ENCODE measurements around the gene SGO2. TPM values are rescaled to one million over a fixed set of nuclear protein-coding genes. Genes with fewer than 3 reads are reported as not detected.

SGO2 gene
- 10 to 100 TPM in 1 of 4 donors, 1 to 10 TPM in 3; 2.2 to 10.7 (median 5.6) TPM for total RNA-seq

GRCh38 chr2:200525882-200526651 lies at the start of gene SGO2:
SGO2 (plus strand) TSS chr2:200526207; CDS start chr2:200532976, 6,769 bp downstream.
- Histone ChIP-seq H3K36me3 (no peaks in the 10 kb centered on the region), H3K4me1 (peaks cover 0 to 20% (median 7%) of the 10 kb centered on the region in 3 donors), H3K27me3 (peaks cover 0 to 9% (median 0%) of the 10 kb centered on the region in 4 donors), H3K27ac (peak within 1 kb of the TSS; percentile 40 to 78 (median 64)), H3K9me3 (no peaks in the 10 kb centered on the region), H3K4me3 (peak within 1 kb of the TSS; percentile 48 to 87 (median 80))
- 0 to 1% methylated on average over 31 to 53 of the region's 56 CpGs for WGBS, 2 donors
- intact Hi-C loops (cut with DNase I), result no loop called here
- TF ChIP-seq POLR2A (IDR thresholded peaks at IDR 0.05) (peak in 2 of 4 donors; percentile 55 to 73), CTCF (IDR thresholded peaks at IDR 0.05) (peak in 1 of 6 experiments; percentile 14)
- DNase-seq, result peak; percentile 68

GRCh38 chr2:200476836-200477235 lies 49.2 kb upstream of the SGO2 start:
- Histone ChIP-seq H3K27ac (peak overlapping the region in 2 of 4 donors; percentile 49 to 59), H3K9me3 (no peaks in the 10 kb centered on the region), H3K4me1 (peaks cover 0 to 36% (median 0%) of the 10 kb centered on the region in 3 donors), H3K27me3 (no peaks in the 10 kb centered on the region), H3K4me3 (no peak overlapping the region), H3K36me3 (peaks cover 0 to 78% (median 20%) of the 10 kb centered on the region in 3 donors)
- no peak for DNase-seq
- 80 to 91% methylated on average over 8 of the region's 8 CpGs for WGBS, 2 donors
- intact Hi-C loops (cut with DNase I), result no loop called here
- TF ChIP-seq POLR2A (IDR thresholded peaks at IDR 0.05) (no peak), CTCF (IDR thresholded peaks at IDR 0.05) (no peak)

GRCh38 chr2:200477667-200478131 lies 48.3 kb upstream of the SGO2 start:
- peak overlapping the region in 3 of 4 donors; percentile 53 to 70 (median 59) for H3K27ac ChIP-seq
- no peak for DNase-seq
- H3K4me3 ChIP-seq, result peak overlapping the region in 2 of 4 donors; percentile 15 to 41
- H3K4me1 ChIP-seq, result peaks cover 0 to 36% (median 0%) of the 10 kb centered on the region in 3 donors
- intact Hi-C loops (cut with DNase I), result no loop called here
- peaks cover 0 to 69% (median 14%) of the 10 kb centered on the region in 3 donors for H3K36me3 ChIP-seq
- WGBS, 2 donors, result 75 to 79% methylated on average over 6 to 12 of the region's 21 CpGs
- TF ChIP-seq CTCF (IDR thresholded peaks at IDR 0.05), result no peak
- TF ChIP-seq POLR2A (IDR thresholded peaks at IDR 0.05), result no peak
- H3K9me3 ChIP-seq, result no peaks in the 10 kb centered on the region
- no peaks in the 10 kb centered on the region for H3K27me3 ChIP-seq

GRCh38 chr2:200479692-200480265 lies 46.2 kb upstream of the SGO2 start:
- peaks cover 0 to 49% (median 6%) of the 10 kb centered on the region in 3 donors for H3K36me3 ChIP-seq
- TF ChIP-seq CTCF (IDR thresholded peaks at IDR 0.05), result no peak
- no peak for TF ChIP-seq POLR2A (IDR thresholded peaks at IDR 0.05)
- DNase-seq, result no peak
- 29 to 31% methylated on average over 7 to 8 of the region's 8 CpGs for WGBS, 2 donors
- H3K4me3 ChIP-seq, result no peak overlapping the region
- H3K27me3 ChIP-seq, result no peaks in the 10 kb centered on the region
- peak overlapping the region in 3 of 4 donors; percentile 10 to 43 (median 36) for H3K27ac ChIP-seq
- intact Hi-C loops (cut with DNase I), result loop anchor here (5.0 kb wide), 1 partner anchor 497 kb away; no protein-coding TSS in a partner anchor
- H3K4me1 ChIP-seq, result peaks cover 0 to 47% (median 0%) of the 10 kb centered on the region in 3 donors
- no peaks in the 10 kb centered on the region for H3K9me3 ChIP-seq

GRCh38 chr2:200482194-200482593 lies 43.8 kb upstream of the SGO2 start:
- no peak for DNase-seq
- peaks cover 0 to 47% (median 0%) of the 10 kb centered on the region in 3 donors for H3K4me1 ChIP-seq
- TF ChIP-seq POLR2A (IDR thresholded peaks at IDR 0.05) (no peak), CTCF (IDR thresholded peaks at IDR 0.05) (no peak)
- H3K27me3 ChIP-seq, result no peaks in the 10 kb centered on the region
- intact Hi-C loops (cut with DNase I), result loop anchor here (5.0 kb wide), 1 partner anchor 500 kb away; no protein-coding TSS in a partner anchor
- H3K4me3 ChIP-seq, result no peak overlapping the region
- H3K27ac ChIP-seq, result no peak overlapping the region
- H3K36me3 ChIP-seq, result peaks cover 0 to 24% (median 0%) of the 10 kb centered on the region in 3 donors
- no peaks in the 10 kb centered on the region for H3K9me3 ChIP-seq
